Activated T-cell treated with anti-CD3 and anti-CD28 coated beads for 24 hours (primary cell): ENCODE measurements around the gene KBTBD13.
"Not testable (repeated sequence)": the region's sequence is repeated elsewhere in the genome, so short reads cannot be mapped to it uniquely, and the experiment has no call there.

Experiments
- DNase-seq: peaks from one replicate; pipeline ENCODE4 v3.0.0-alpha.2; 2020; ENCODE audit warnings: low read depth

The KBTBD13 gene

GRCh38 chr15:65069779-65070546, 6.6 kb upstream of the KBTBD13 start:
- no peak for DNase-seq

- no peak for DNase-seq
Measured at GRCh38 chr15:65071381-65071811, 5.2 kb upstream of the KBTBD13 start.

DNA sequence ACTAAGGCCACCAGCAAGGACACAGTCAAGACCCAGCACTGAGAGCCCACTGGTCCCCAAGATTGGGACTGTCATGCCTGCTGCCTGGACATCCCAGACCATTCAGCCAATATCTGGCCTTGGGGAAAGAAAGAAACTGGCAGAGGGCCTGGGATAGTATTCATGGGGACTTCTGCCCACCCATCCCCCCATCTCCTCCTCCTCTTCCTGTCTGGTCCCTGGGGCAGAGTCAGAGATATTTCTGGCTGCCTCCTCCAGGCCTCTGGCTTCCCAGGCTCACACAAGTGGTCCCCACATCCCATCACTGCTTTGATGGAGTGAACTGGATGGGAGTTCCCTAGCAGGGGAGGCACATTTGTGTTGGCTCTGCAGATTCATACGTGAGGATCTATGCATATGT, 4.5 kb upstream of the KBTBD13 start:
- DNase-seq: no peak

DNA sequence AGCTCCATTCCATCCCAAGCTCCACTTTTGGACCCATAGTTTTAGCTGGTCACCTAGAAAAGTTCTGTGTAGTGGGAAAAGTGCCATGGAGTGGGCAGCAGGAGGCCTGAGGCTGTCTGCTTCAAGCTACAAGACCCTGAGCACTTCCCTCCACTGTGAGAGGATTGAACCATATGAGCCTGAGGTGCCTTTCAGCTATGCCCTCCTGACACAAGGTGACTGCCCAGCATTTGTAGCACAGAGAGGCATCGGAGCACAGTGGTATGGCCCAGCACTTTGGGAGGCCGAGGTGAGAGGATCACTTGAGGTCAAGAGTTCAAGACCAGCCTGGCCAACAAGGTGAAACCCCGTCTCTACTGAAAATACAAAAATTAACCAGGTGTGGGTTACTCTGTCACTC, 3.9 kb upstream of the KBTBD13 start:
- no peak for DNase-seq

- not testable (repeated sequence) for DNase-seq
Measured at GRCh38 chr15:65074946-65075345, 1.6 kb upstream of the KBTBD13 start.

DNA sequence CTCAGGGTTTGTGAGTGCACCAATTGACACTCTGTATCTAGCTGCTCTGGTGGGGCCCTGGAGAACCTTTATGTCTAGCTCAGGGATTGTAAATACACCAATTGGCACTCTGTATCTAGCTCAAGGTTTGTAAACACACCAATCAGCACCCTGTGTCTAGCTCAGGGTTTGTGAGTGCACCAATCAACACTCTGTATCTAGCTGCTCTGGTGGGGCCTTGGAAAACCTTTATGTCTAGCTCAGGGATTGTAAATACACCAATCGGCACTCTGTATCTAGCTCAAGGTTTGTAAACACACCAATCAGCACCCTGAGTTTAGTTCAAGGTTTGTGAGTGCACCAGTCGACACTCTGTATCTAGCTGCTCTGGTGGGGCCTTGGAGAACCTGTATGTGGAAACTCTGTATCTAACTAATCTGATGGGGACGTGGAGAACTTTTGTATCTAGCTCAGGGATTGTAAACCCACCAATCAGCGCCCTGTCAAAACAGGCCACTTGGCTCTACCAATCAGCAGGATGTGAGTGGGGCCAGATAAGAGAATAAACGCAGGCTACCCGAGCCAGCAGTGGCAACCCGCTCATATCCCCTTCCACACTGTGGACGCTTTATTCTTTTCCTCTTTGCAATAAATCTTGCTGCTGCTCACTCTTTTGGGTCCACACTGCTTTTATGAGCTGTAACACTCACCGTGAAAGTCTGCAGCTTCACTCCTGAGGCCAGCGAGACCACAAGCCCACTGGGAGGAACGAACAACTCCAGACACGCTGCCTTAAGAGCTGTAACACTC, 745 bp upstream of the KBTBD13 start:
- not testable (repeated sequence) for DNase-seq

GRCh38 chr15:65077291-65077980, 890 bp downstream of the KBTBD13 start:
- DNase-seq: no peak

DNA sequence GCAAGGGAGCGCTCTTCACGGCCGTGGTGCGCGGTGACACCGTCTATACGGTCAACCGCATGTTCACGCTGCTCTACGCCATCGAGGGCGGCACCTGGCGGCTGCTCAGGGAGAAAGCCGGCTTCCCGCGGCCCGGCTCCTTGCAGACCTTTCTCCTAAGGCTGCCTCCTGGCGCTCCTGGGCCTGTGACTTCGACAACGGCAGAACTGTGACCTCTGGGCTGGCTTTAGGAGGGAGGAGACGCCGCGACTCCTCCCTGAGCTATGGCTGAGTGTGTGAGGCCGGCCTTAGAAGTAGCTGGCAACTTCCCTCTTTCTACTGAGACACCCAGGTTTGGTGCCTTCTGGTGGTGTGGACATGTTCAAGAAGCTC, 1.4 kb downstream of the KBTBD13 start:
- peak; percentile 44 for DNase-seq

DNA sequence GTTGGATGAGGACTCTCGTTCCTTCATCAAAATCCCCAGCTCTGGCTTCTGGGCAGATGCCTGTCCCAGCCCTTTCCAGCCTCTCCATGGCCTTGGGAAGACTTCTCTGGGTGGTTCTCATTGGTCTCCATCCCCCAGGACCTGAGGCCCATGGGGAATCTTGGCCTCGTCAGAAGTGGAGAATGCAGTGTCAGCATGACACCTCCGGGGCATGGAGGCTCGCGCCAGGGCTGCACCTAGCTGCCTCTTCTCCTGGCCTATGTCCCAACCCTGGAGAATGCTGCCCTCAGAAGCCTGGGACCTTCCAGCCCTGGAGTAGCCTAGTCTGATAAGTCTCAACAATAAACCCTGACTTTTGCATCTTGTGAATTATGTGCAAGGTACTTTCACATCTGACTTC, 3.0 kb downstream of the KBTBD13 start:
- DNase-seq: no peak

DNA sequence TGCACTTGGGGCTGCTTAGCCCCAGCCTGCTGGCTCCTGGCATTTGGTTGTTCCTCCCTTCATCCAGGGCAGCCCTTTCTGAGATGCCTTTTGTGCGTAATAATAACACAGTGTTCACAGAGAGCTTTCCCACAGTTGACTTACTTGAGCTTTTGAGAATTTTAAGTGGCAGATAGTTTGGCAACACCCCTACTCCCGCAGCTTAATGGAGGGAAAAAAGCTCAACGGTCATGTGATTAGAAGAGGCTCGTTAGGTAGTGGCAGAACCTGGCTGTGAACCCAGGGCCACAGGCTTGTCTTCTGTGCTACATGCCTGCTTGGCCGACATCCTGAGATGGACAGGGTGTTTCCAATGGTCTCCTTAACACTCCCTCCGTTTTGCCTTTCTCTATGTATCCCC, 4.7 kb downstream of the KBTBD13 start:
- DNase-seq: no peak

DNA sequence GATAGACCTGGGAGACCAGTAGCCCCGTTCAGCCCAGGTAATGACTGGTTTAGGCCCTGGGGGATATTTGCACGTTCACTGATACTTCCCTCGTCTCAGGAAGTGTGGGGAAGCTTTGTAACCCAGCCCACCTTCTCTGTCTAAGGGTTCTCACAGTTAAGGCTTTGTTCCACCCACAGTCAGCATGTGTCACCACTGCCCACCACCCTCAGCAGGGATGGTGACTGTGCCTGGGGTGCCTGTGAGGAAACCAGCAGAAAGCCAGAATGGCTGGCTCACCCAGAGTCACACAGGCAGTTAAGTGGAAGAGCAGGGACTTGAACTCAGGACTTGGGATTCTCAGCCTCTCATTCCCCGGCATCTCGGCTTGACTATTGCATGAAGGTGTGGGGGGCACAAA, 5.2 kb downstream of the KBTBD13 start:
- no peak for DNase-seq

- DNase-seq: no peak
Measured at GRCh38 chr15:65082303-65082953, 5.9 kb downstream of the KBTBD13 start.

DNA sequence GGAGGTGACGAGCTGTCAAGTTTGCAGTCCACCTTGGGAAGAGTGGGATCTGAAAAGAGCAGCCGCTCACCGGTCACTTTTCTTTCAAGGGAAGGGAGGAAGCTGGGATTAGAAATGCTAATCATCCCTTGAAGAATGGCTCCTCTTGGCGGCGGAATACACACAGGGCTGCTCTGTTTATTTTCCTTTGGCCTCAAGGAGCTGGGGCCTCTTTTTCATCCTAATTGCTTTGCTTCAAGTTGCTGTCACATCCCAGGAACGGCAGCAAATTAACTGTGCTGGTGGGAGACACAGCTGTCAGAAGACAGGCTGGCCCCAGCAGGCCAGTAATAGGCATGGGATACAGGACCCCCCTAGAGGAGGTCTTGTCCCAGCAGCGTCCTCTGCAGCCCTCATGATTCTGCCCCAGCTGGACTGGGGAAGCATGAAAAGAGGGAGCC, 6.7 kb downstream of the KBTBD13 start:
- DNase-seq: no peak

GRCh38 chr15:65084500-65085206, 8.1 kb downstream of the KBTBD13 start:
- no peak for DNase-seq

DNA sequence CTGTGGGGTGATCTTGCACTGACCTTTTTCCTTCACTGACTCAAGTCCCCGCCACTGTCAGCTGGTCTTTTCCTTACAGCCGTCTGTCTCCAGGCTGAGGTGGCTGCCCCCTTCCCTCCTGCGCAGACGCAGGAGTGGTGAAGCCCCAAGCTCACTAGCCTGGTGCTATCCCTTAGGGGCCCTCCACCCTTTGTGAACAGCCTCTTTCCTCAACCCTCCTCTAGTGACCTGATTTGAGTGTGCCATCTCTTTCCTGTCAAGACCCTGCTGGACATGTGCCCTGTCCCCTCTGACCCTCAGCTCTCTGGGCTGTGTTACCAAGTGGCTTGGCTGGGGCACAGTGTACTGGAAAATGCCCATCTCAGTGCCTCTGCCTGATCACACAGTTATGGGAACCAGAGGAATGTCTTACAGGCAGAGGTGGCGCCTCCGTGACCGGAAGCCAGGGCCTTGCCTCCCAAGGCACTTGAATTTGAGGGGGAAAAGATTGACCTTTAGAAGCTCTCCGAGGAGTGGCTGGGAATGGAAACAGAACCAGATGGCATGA, 8.7 kb downstream of the KBTBD13 start:
- no peak for DNase-seq

- DNase-seq: no peak
Measured at GRCh38 chr15:65085990-65086679, 9.6 kb downstream of the KBTBD13 start.

GRCh38 chr15:65086680-65087111, 10.2 kb downstream of the KBTBD13 start:
- no peak for DNase-seq

GRCh38 chr15:65087411-65087810, 10.9 kb downstream of the KBTBD13 start:
- DNase-seq: no peak

DNA sequence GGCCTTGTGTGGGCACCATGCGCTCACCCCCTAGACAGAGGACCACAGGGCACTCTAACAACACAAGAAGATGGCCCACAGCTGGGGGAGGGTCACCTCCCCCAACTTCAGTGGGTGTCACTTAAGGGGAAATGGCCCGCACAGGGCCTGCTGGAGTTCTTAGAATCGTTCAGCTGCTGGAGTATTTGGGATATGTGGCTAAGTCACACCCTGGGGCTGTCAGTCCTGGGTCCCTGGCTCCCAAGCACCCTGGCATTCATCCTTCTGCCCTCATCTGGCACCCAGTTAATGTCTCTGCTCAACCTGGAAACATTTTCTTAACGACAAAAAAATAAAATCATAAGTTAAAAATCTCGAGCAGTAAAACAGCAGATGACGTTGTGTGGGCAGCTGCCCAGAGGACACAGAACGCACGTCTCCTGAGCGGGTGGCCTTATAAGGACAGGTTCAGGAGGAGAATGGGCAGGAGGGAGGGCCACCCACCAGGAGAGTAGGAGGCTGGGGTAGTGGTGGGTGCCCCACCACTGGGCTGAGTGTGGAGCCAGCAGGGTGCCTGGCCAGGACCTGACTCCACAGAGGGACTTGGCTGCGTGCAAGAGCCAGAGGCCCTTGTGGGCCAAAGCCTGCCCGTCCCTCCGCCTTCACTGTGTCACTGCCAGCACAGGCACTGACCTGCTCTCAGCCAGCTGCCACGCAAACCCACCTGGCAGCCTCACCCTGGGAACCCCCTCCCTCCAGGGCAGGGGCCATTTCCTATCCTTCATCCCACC, 11.5 kb downstream of the KBTBD13 start:
- DNase-seq: no peak

DNA sequence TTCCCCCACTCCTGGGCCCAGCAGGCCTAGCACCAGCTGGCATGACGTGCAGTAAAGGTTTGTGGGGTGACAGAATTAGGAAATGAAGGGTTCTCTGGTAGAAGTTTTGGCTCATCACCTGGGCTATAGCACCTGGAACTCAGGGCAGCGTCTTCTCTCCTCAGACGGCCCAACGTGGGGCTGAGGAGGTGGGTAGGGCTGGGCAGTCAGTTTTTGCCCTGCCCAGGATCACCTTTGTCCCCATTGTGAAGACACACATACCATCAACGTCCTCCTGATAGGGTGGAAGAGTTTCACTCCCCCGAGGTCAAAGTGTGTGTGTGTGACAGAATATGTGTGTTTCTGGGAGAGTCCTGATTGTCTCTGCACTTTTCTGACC, 12.1 kb downstream of the KBTBD13 start:
- DNase-seq: no peak
